H9 (cell line): Measurements from ENCODE around the gene TBC1D13. TPM values are rescaled to one million over a fixed set of nuclear protein-coding genes. Genes with fewer than 3 reads are reported as not detected.

ENCODE experiments used
- DNase-seq: peaks from one replicate; pipeline ENCODE4 v3.0.0-alpha.2; 2017
- H2AFZ ChIP-seq: one replicate; pipeline ENCODE4 v1.6.1; 2013; ENCODE audit warnings: mild to moderate bottlenecking, low read length, control low read depth, moderate library complexity
- H2AK5ac ChIP-seq: 2 replicates; pipeline ENCODE4 v1.6.1; 2013; ENCODE audit warnings: low read length, control low read depth, mixed read lengths; ENCODE audit not compliant: insufficient read length
- H2BK120ac ChIP-seq: one replicate; pipeline ENCODE4 v1.6.1; 2013; ENCODE audit warnings: low read depth, mild to moderate bottlenecking, low read length, control low read depth, inconsistent platforms; ENCODE audit not compliant: poor library complexity, severe bottlenecking
- H2BK12ac ChIP-seq: 2 replicates; pipeline ENCODE4 v1.6.1; 2013; ENCODE audit warnings: low read length, control low read depth, mixed read lengths, low read depth; ENCODE audit not compliant: insufficient read length
- H2BK15ac ChIP-seq: 2 replicates; pipeline ENCODE4 v1.6.1; 2013; ENCODE audit warnings: low read depth, low read length, control low read depth
- H2BK20ac ChIP-seq: one replicate; pipeline ENCODE4 v1.6.1; 2013; ENCODE audit warnings: low read depth, mild to moderate bottlenecking, low read length, control low read depth, inconsistent platforms; ENCODE audit not compliant: poor library complexity, severe bottlenecking
- H2BK5ac ChIP-seq: 2 replicates; pipeline ENCODE4 v1.6.1; 2013; ENCODE audit warnings: low read length, control low read depth, mixed read lengths; ENCODE audit not compliant: insufficient read length
- H3K14ac ChIP-seq: 2 replicates; pipeline ENCODE4 v1.6.1; 2013; ENCODE audit warnings: low read length, control low read depth; ENCODE audit not compliant: insufficient read depth
- H3K18ac ChIP-seq: 2 replicates; pipeline ENCODE4 v1.6.1; 2013; ENCODE audit warnings: low read depth, mild to moderate bottlenecking, mixed read lengths, low read length, control low read depth; ENCODE audit not compliant: insufficient read length
- H3K23ac ChIP-seq: 2 replicates; pipeline ENCODE4 v1.6.1; 2013; ENCODE audit warnings: low read length, control low read depth, mixed read lengths, low read depth; ENCODE audit not compliant: insufficient read length
- H3K23me2 ChIP-seq: 2 replicates; pipeline ENCODE4 v1.6.1; 2013; ENCODE audit warnings: low read depth, mild to moderate bottlenecking, mixed read lengths, low read length, control low read depth; ENCODE audit not compliant: insufficient read length, poor library complexity, severe bottlenecking
- H3K27ac ChIP-seq: 2 replicates; pipeline ENCODE4 v1.5.1; 2013; ENCODE audit warnings: low read length, control low read depth, mixed read lengths, low read depth; ENCODE audit not compliant: insufficient read length
- H3K27me3 ChIP-seq: 2 replicates; pipeline ENCODE4 v1.6.1; 2013; ENCODE audit warnings: low read length, control low read depth, inconsistent platforms; ENCODE audit not compliant: insufficient read depth
- H3K4ac ChIP-seq: 2 replicates; pipeline ENCODE4 v1.6.1; 2013; ENCODE audit warnings: low read depth, mild to moderate bottlenecking, control low read depth, inconsistent platforms, low read length, moderate library complexity
- H3K4me1 ChIP-seq: 2 replicates; pipeline ENCODE4 v1.6.1; 2013; ENCODE audit warnings: low read length, control low read depth, inconsistent platforms; ENCODE audit not compliant: insufficient read depth
- H3K4me2 ChIP-seq: 2 replicates; pipeline ENCODE4 v1.6.1; 2013; ENCODE audit warnings: low read length, control low read depth, mixed read lengths; ENCODE audit not compliant: insufficient read length, insufficient read depth
- H3K56ac ChIP-seq: 2 replicates; pipeline ENCODE4 v1.6.1; 2013; ENCODE audit warnings: low read depth, mild to moderate bottlenecking, mixed read lengths, low read length, control low read depth; ENCODE audit not compliant: insufficient read length
- H3K79me1 ChIP-seq: 2 replicates; pipeline ENCODE4 v1.6.1; 2013; ENCODE audit warnings: low read depth, mild to moderate bottlenecking, moderate library complexity, low read length, control low read depth, inconsistent platforms; ENCODE audit not compliant: insufficient read depth, poor library complexity, severe bottlenecking
- H3K79me2 ChIP-seq: 2 replicates; pipeline ENCODE4 v1.6.1; 2013; ENCODE audit warnings: low read length, control low read depth, inconsistent platforms; ENCODE audit not compliant: insufficient read depth
- H3K9ac ChIP-seq: 2 replicates; pipeline ENCODE4 v1.6.1; 2013; ENCODE audit warnings: low read length, control low read depth, mixed read lengths; ENCODE audit not compliant: insufficient read length; ENCODE audit errors: extremely low read depth
- H3K9me3 ChIP-seq: one replicate; pipeline ENCODE4 v1.6.1; 2013; ENCODE audit warnings: low read depth, low read length, inconsistent platforms; ENCODE audit not compliant: control insufficient read depth
- H3T11ph ChIP-seq: one replicate; pipeline ENCODE4 v1.6.1; 2013; ENCODE audit warnings: mild to moderate bottlenecking, low read length, control low read depth, inconsistent platforms
- H4K20me1 ChIP-seq: one replicate; pipeline ENCODE4 v1.6.1; 2013; ENCODE audit not compliant: control insufficient read depth, insufficient read length, insufficient read depth
- H4K5ac ChIP-seq: 2 replicates; pipeline ENCODE4 v1.6.1; 2013; ENCODE audit warnings: low read depth, mild to moderate bottlenecking, mixed read lengths, low read length, control low read depth; ENCODE audit not compliant: insufficient read length
- H4K8ac ChIP-seq: replicated peaks from 2 replicates; pipeline ENCODE4 v1.6.1; 2013; ENCODE audit warnings: low read length, control low read depth, mixed read lengths, low read depth; ENCODE audit not compliant: insufficient read length
- H4K91ac ChIP-seq: 2 replicates; pipeline ENCODE4 v1.6.1; 2013; ENCODE audit warnings: low read depth, mild to moderate bottlenecking, moderate library complexity, mixed read lengths, low read length, control low read depth; ENCODE audit not compliant: insufficient read length
- H3K27ac Mint-ChIP-seq, 3 experiments: 2 replicates in 2 of 3; 3 replicates in 1 of 3; pipeline ENCODE4 v1.8.0; 2020 to 2021; ENCODE audit warnings: mixed read lengths in 3 of 3, mild to moderate bottlenecking in 1 of 3, moderate library complexity in 1 of 3
- H3K27me3 Mint-ChIP-seq: 2 replicates; pipeline ENCODE4 v1.8.0; 2021; ENCODE audit warnings: low read depth, mild to moderate bottlenecking, moderate library complexity, mixed read lengths
- H3K36me3 Mint-ChIP-seq, 3 experiments: 2 replicates in 2 of 3; 3 replicates in 1 of 3; pipeline ENCODE4 v1.8.0; 2020 to 2021; ENCODE audit warnings: low read depth in 3 of 3, mixed read lengths in 3 of 3; ENCODE audit not compliant: insufficient read depth in 1 of 3
- H3K4me1 Mint-ChIP-seq, 2 experiments: 2 replicates each; pipeline ENCODE4 v1.8.0; 2020; ENCODE audit warnings: mixed read lengths in 2 of 2
- H3K4me3 Mint-ChIP-seq, 2 experiments: 2 replicates in 1 of 2; 3 replicates in 1 of 2; pipeline ENCODE4 v1.8.0; 2020 to 2021; ENCODE audit warnings: mild to moderate bottlenecking in 2 of 2, mixed read lengths in 2 of 2, moderate library complexity in 1 of 2
- H3K9me3 Mint-ChIP-seq, 2 experiments: 2 replicates in 1 of 2; 3 replicates in 1 of 2; pipeline ENCODE4 v1.8.0; 2020; ENCODE audit warnings: mild to moderate bottlenecking in 2 of 2, mixed read lengths in 2 of 2, moderate library complexity in 1 of 2
- CTCF ChIP-seq: fragments of 200-600 bp; sonication (generic); conservative IDR thresholded peaks from 3 replicates; pipeline ENCODE4 v1.8.0; 2021; ENCODE audit warnings: antibody characterized with exemption, mild to moderate bottlenecking
- WGBS: extraction: QIAGEN DNeasy Blood & Tissue Kit; methylation state at CpG from one replicate; pipeline ENCODE4 v1.1.7; 2013; ENCODE audit warnings: missing lambda C conversion rate, low lambda C conversion rate, mixed read lengths; ENCODE audit not compliant: insufficient read length; ENCODE audit errors: extremely low coverage; 5-methylcytosine and 5-hydroxymethylcytosine counted together
- total RNA-seq: library from RNA; stranded (reverse); gene quantifications from 2 replicates; pipeline ENCODE4 v1.2.1, GENCODE V29; 2021

TBC1D13 gene
- total RNA-seq, 1 experiment from 2014 or later = 27.3 TPM

DNA sequence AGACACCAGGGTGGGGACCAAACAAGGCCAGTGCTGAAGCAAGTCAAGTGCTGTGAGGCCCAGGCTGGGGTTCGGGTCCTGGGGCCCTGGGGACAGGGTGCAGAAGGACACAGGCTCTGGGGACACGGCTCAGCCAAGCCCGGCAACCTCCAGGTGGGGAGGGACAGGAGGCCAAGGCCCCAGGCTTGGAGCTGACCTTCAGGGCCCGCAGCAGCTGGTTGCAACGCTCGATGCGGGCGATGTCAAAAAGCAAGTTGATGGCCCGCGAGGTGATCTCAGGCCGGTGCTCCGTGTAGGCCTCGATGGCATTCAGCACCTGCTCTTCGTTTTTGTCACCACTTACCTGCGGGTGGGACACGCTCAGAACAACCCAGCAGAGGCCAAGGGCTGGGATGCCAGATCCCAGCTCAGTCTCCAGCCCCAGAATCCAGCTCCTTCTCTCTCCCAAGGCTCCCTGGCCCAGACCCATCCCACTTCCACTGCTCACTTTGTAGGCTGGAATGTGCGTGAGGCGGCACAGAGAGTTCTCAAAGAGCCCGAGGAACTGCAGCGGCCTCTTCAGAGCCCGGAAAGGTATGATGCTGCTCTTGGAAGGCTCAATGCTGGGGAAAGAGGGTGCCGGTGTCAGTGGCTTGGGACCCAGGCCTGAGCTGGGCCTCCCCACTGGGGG is 36.0 kb upstream of the TBC1D13 start:
- Histone ChIP-seq H3K4ac (no peak overlapping the region), H2BK12ac (no peak overlapping the region), H3K79me1 (no peaks in the 10 kb centered on the region), H2BK15ac (no peak overlapping the region), H3K27ac (no peak overlapping the region), H3K4me1 (no peaks in the 10 kb centered on the region), H3T11ph (no peak overlapping the region), H3K23me2 (no peaks in the 10 kb centered on the region), H2BK5ac (no peak overlapping the region), H4K20me1 (peaks cover 3% of the 10 kb centered on the region), H3K79me2 (no peaks in the 10 kb centered on the region), H3K14ac (no peak overlapping the region), H3K56ac (no peak overlapping the region), H3K18ac (no peak overlapping the region), H2BK120ac (no peak overlapping the region), H2BK20ac (no peak overlapping the region), H4K8ac (no peak overlapping the region), H4K91ac (no peak overlapping the region), H2AFZ (no peak overlapping the region), H2AK5ac (no peak overlapping the region), H3K23ac (no peak overlapping the region), H3K27me3 (no peaks in the 10 kb centered on the region), H3K9ac (no peak overlapping the region), H4K5ac (no peak overlapping the region), H3K9me3 (no peaks in the 10 kb centered on the region), H3K4me2 (no peak overlapping the region)
- no peak for DNase-seq
- no peak overlapping the region for H3K27ac Mint-ChIP-seq
- H3K9me3 Mint-ChIP-seq = no peaks in the 10 kb centered on the region
- no peak overlapping the region for H3K4me3 Mint-ChIP-seq
- H3K27me3 Mint-ChIP-seq = no peaks in the 10 kb centered on the region
- no CpG with 5 or more reads among the region's 22 CpGs for WGBS
- peaks cover 0 to 9% (median 8%) of the 10 kb centered on the region in 3 experiments; a peak in 4 of 7 replicates for H3K36me3 Mint-ChIP-seq
- H3K4me1 Mint-ChIP-seq = no peaks in the 10 kb centered on the region
- TF ChIP-seq CTCF = no peak
